ENCODE data around the gene TMEM120B.

DNA sequence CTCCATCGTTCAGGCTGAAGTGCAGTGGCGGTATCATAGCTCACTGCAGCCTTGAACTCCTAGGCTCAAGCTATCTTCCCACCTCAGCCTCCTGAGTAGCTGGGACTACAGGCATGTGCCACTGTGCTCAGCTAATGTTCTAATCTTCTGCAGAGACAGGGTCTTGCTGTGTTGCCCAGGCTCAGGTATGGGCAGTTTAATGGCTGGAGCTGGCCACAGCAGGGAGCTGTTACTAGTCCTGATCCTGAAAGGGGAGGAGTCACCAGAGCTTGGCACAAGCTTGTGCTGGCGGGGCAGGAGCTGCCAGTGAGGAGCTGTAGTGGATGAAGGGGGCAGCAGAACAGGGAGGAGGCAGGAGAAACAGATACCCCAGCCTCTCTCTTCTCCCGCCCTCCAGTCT, 10.6 kb downstream of the TMEM120B start:
- TF ChIP-seq, protein P1, sequence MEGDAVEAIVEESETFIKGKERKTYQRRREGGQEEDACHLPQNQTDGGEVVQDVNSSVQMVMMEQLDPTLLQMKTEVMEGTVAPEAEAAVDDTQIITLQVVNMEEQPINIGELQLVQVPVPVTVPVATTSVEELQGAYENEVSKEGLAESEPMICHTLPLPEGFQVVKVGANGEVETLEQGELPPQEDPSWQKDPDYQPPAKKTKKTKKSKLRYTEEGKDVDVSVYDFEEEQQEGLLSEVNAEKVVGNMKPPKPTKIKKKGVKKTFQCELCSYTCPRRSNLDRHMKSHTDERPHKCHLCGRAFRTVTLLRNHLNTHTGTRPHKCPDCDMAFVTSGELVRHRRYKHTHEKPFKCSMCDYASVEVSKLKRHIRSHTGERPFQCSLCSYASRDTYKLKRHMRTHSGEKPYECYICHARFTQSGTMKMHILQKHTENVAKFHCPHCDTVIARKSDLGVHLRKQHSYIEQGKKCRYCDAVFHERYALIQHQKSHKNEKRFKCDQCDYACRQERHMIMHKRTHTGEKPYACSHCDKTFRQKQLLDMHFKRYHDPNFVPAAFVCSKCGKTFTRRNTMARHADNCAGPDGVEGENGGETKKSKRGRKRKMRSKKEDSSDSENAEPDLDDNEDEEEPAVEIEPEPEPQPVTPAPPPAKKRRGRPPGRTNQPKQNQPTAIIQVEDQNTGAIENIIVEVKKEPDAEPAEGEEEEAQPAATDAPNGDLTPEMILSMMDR (conservative IDR thresholded peaks at IDR 0.05): no peak
- TF ChIP-seq ZFX (IDR thresholded peaks at IDR 0.05): no peak
